ENCODE results near the gene CHST7.

GRCh38 chrX:46643636-46644035, 70.1 kb downstream of the CHST7 start:
- TF ChIP-seq MAX (IDR thresholded peaks at IDR 0.05) (no peak), EP300 (IDR thresholded peaks at IDR 0.05; ENCODE audit: borderline replicate concordance) (no peak)

Measured in Ishikawa (cell line).